A549 (cell line): ENCODE data around the gene GAA. TPM values are rescaled to one million over a fixed set of nuclear protein-coding genes. Genes with fewer than 3 reads are reported as not detected.

Experiments used
- ATAC-seq, 2 experiments: fragments of 200-7000 bp in 1 of 2; fragments of >200 bp in 1 of 2; cut with Nextera tagmentation in 1 of 2; cut with Tn5 transposase in 1 of 2; 3 replicates each; pipeline versions ENCODE4 v1.8.0 to v1.9.1; 2018 to 2020; ENCODE audit warnings: mild to moderate bottlenecking in 1 of 2, moderate library complexity in 1 of 2
- CTCF ChIA-PET: fragments of 300-600 bp; sonication (Branson Sonifier 250); formaldehyde crosslinking; extraction: SDS; loops from one replicate; lab custom pipeline; 2021; ENCODE audit warnings: antibody characterized with exemption, inconsistent platforms; lab: Yijun Ruan, JAX
- POLR2A ChIA-PET: fragments of 350-600 bp; formaldehyde crosslinking; extraction: SDS; loops from one replicate; lab custom pipeline; 2021; ENCODE audit warnings: antibody characterized with exemption, inconsistent platforms; lab: Yijun Ruan, JAX
- DNase-seq, 2 experiments: peaks; one replicate each; pipeline versions ENCODE4 v3.0.0 to v3.0.0-alpha.2; 2011 to 2016; ENCODE audit warnings: low read depth in 1 of 2, low spot score in 1 of 2
- FAIRE-seq: peaks from 2 replicates; lab custom pipeline; 2011; peaks lifted over from hg19 to GRCh38; lab: Jason Lieb, UNC
- H3K27ac ChIP-seq, 2 experiments: fragments of >200 bp; sonication (Bioruptor Twin); formaldehyde crosslinking; 3 replicates each; pipeline ENCODE4 v1.5.1; 2016 to 2017
- H3K4me1 ChIP-seq: fragments of >200 bp; sonication (Bioruptor Twin); formaldehyde crosslinking; 3 replicates; pipeline ENCODE4 v1.6.1; 2016
- H3K4me2 ChIP-seq: fragments of >200 bp; sonication (Bioruptor Twin); formaldehyde crosslinking; 3 replicates; pipeline ENCODE4 v1.6.1; 2016
- H3K4me3 ChIP-seq: fragments of >200 bp; sonication (Bioruptor Twin); formaldehyde crosslinking; 3 replicates; pipeline ENCODE4 v1.5.1; 2016
- H3K9me3 ChIP-seq: fragments of >200 bp; sonication (Bioruptor Twin); formaldehyde crosslinking; 3 replicates; pipeline ENCODE4 v1.6.1; 2016
- CBX8 ChIP-seq: fragments of 200-600 bp; sonication (generic); IDR thresholded peaks from 2 replicates; pipeline ENCODE4 v1.6.1; 2016
- CEBPB ChIP-seq, 2 experiments: fragments of >200 bp in 1 of 2; sonication (Bioruptor Twin) in 1 of 2; formaldehyde crosslinking in 1 of 2; IDR thresholded peaks; 2 replicates each; pipeline ENCODE4 v1.6.1; 2012 to 2016
- CHD2 ChIP-seq: fragments of 150-350 bp; IDR thresholded peaks from 2 replicates; pipeline ENCODE4 v1.6.1; 2014; ENCODE audit warnings: low read length; ENCODE audit not compliant: partially characterized antibody
- EHF ChIP-seq: fragments of 250-450 bp; sonication (Bioruptor Pico); IDR thresholded peaks from 2 replicates; pipeline ENCODE4 v1.5.0; 2020; ENCODE audit warnings: mild to moderate bottlenecking
- ELK1 ChIP-seq: fragments of 150-350 bp; IDR thresholded peaks from 2 replicates; pipeline ENCODE4 v1.6.1; 2014; ENCODE audit warnings: low read depth, mild to moderate bottlenecking, low read length
- EP300 ChIP-seq, 2 experiments: fragments of >200 bp; sonication (Bioruptor Twin); formaldehyde crosslinking; IDR thresholded peaks; 2 replicates in 1 of 2; 3 replicates in 1 of 2; pipeline ENCODE4 v1.6.1; 2016 to 2017
- FOSL2 ChIP-seq, 2 experiments: fragments of 450-650 bp in 1 of 2; fragments of >200 bp in 1 of 2; sonication (Bioruptor Twin) in 1 of 2; formaldehyde crosslinking; IDR thresholded peaks; 2 replicates each; pipeline versions ENCODE4 v1.5.0 to v1.6.1; 2016 to 2020; ENCODE audit warnings: mild to moderate bottlenecking in 1 of 2, moderate library complexity in 1 of 2
- FOXS1 ChIP-seq: fragments of 250-450 bp; sonication (Bioruptor Pico); IDR thresholded peaks from 2 replicates; pipeline ENCODE4 v1.5.0; 2020; ENCODE audit warnings: mild to moderate bottlenecking, moderate library complexity
- HEYL ChIP-seq: fragments of 250-450 bp; sonication (Bioruptor Pico); IDR thresholded peaks from 2 replicates; pipeline ENCODE4 v1.8.0; 2021; ENCODE audit warnings: mild to moderate bottlenecking, moderate library complexity
- HMGXB4 ChIP-seq: fragments of 250-450 bp; sonication (Bioruptor Pico); IDR thresholded peaks from 2 replicates; pipeline ENCODE4 v1.5.0; 2021; ENCODE audit warnings: mild to moderate bottlenecking, moderate library complexity, borderline replicate concordance
- HOXA7 ChIP-seq: fragments of 250-450 bp; sonication (Bioruptor Pico); IDR thresholded peaks from 2 replicates; pipeline ENCODE4 v1.5.0; 2020; ENCODE audit warnings: mild to moderate bottlenecking, moderate library complexity
- KDM1A ChIP-seq: fragments of 200-600 bp; sonication (generic); IDR thresholded peaks from 2 replicates; pipeline ENCODE4 v1.6.1; 2016; ENCODE audit warnings: low read depth, mild to moderate bottlenecking
- KDM5A ChIP-seq: fragments of 200-600 bp; sonication (generic); IDR thresholded peaks from 2 replicates; pipeline ENCODE4 v1.6.1; 2016; ENCODE audit warnings: antibody characterized with exemption, mild to moderate bottlenecking
- MAX ChIP-seq: IDR thresholded peaks from 2 replicates; pipeline ENCODE4 v1.6.1; 2012
- MAZ ChIP-seq: fragments of 150-350 bp; IDR thresholded peaks from 2 replicates; pipeline ENCODE4 v1.6.1; 2014; ENCODE audit warnings: antibody characterized with exemption, low read depth, low read length, borderline replicate concordance
- NFE2L2 ChIP-seq: fragments of 150-350 bp; conservative IDR thresholded peaks from 2 replicates; pipeline ENCODE4 v1.6.1; 2014; ENCODE audit warnings: low read length
- NPAS2 ChIP-seq: fragments of 250-450 bp; sonication (Bioruptor Pico); IDR thresholded peaks from 2 replicates; pipeline ENCODE4 v1.8.0; 2022; ENCODE audit warnings: mild to moderate bottlenecking, moderate library complexity, borderline replicate concordance
- NR3C1 ChIP-seq: fragments of >200 bp; sonication (Bioruptor Twin); formaldehyde crosslinking; IDR thresholded peaks from 3 replicates; pipeline ENCODE4 v1.6.1; 2017
- PBX3 ChIP-seq: IDR thresholded peaks from 2 replicates; pipeline ENCODE4 v1.6.1; 2012
- POLR2AphosphoS2 ChIP-seq: conservative IDR thresholded peaks from 2 replicates; pipeline ENCODE4 v1.6.1; 2012; ENCODE audit warnings: low read length, improper control_type of control experiment, inconsistent platforms
- RAD21 ChIP-seq, 2 experiments: fragments of >200 bp in 1 of 2; sonication (Bioruptor Twin) in 1 of 2; formaldehyde crosslinking in 1 of 2; IDR thresholded peaks in 1 of 2; conservative IDR thresholded peaks in 1 of 2; 2 replicates in 1 of 2; 3 replicates in 1 of 2; pipeline ENCODE4 v1.6.1; 2012 to 2018; ENCODE audit warnings: inconsistent platforms in 1 of 2
- RARB ChIP-seq: fragments of 250-450 bp; sonication (Bioruptor Pico); IDR thresholded peaks from 2 replicates; pipeline ENCODE4 v1.8.0; 2021; ENCODE audit warnings: mild to moderate bottlenecking, moderate library complexity
- RCOR1 ChIP-seq: fragments of 150-350 bp; IDR thresholded peaks from 2 replicates; pipeline ENCODE4 v1.6.1; 2014; ENCODE audit warnings: antibody characterized with exemption, low read length, low read depth
- RFX5 ChIP-seq: fragments of 450-650 bp; IDR thresholded peaks from 2 replicates; pipeline ENCODE4 v1.7.1; 2014; ENCODE audit warnings: antibody characterized with exemption, mild to moderate bottlenecking, moderate library complexity
- RNF2 ChIP-seq: fragments of 200-600 bp; sonication (generic); IDR thresholded peaks from 2 replicates; pipeline ENCODE4 v1.6.1; 2016; ENCODE audit warnings: low read depth, mild to moderate bottlenecking, antibody characterized with exemption, moderate library complexity, borderline replicate concordance
- TFCP2L1 ChIP-seq: fragments of 250-450 bp; sonication (Bioruptor Pico); IDR thresholded peaks from 2 replicates; pipeline ENCODE4 v1.5.0; 2021; ENCODE audit warnings: mild to moderate bottlenecking
- TP53 ChIP-seq: fragments of 250-450 bp; sonication (Bioruptor Pico); IDR thresholded peaks from 2 replicates; pipeline ENCODE4 v1.5.0; 2021; ENCODE audit warnings: mild to moderate bottlenecking, moderate library complexity
- ZC3H11A ChIP-seq: fragments of 450-650 bp; IDR thresholded peaks from 2 replicates; pipeline ENCODE4 v1.6.1; 2014; ENCODE audit warnings: antibody characterized with exemption, mild to moderate bottlenecking
- ZSCAN20 ChIP-seq: fragments of 250-450 bp; sonication (Bioruptor Pico); IDR thresholded peaks from 2 replicates; pipeline ENCODE4 v1.8.0; 2022; ENCODE audit warnings: mild to moderate bottlenecking, moderate library complexity
- WGBS: methylation state at CpG from one replicate; pipeline ENCODE4 v1.1.6; 2017; ENCODE audit errors: missing lambda C conversion rate; 5-methylcytosine and 5-hydroxymethylcytosine counted together
- polyA plus RNA-seq, 4 experiments: library from polyadenylated mRNA; depleted of rRNA in 3 of 4; stranded (reverse); fragments of >200 nt; fragmentation: RNase III in 1 of 4; extraction: RNeasy Plus Mini Kit Qiagen cat#74134 plus additional on column Dnase treatment in 1 of 4; gene quantifications; 2 replicates in 3 of 4; 3 replicates in 1 of 4; pipeline ENCODE4 v1.2.3, GENCODE V29; 2011 to 2017
- TF ChIP-seq, protein P1 (sequence below): fragments of >200 bp; sonication (Bioruptor Twin); formaldehyde crosslinking; IDR thresholded peaks from 2 replicates; pipeline ENCODE4 v1.6.1; 2016

GAA gene
- polyA plus RNA-seq, 2 of the 4 experiments (the other 2 are of a cell fraction): 5.7 to 47.4 TPM

DNA sequence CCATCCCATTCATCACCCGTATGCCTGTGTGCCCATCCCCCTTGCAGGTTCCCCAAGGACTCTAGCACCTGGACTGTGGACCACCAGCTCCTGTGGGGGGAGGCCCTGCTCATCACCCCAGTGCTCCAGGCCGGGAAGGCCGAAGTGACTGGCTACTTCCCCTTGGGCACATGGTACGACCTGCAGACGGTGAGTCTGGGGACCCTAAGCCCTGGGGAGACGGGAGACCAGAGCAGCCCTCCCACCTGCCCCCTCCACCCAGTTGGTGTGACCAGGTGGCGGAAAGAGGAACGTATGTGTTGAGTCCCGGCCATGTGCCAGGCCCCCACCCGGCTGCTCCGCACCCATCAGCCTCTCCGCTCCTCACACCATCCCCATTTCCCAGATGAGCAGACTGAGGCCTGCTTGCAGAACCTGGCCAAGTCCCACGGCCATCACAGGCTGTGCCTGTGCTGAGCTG is 15.6 kb downstream of the GAA start:
- no peak for DNase-seq
- TF ChIP-seq RFX5 (no peak), EP300 (IDR thresholded peaks at IDR 0.05) (no peak), FOXS1 (no peak), MAX (no peak), HEYL (CRISPR knock-in tag) (no peak), CBX8 (no peak), HOXA7 (CRISPR knock-in tag) (no peak), RCOR1 (no peak), NPAS2 (CRISPR knock-in tag) (no peak), KDM1A (no peak), ZSCAN20 (CRISPR knock-in tag) (no peak), FOSL2 (IDR thresholded peaks at IDR 0.05) (no peak), FOSL2 (CRISPR knock-in tag; IDR thresholded peaks at IDR 0.05) (no peak), CHD2 (no peak), RNF2 (no peak), TFCP2L1 (CRISPR knock-in tag) (no peak), RARB (CRISPR knock-in tag) (no peak), TP53 (no peak), RAD21 (conservative IDR thresholded peaks at IDR 0.05 in 1 of 2, IDR thresholded peaks at IDR 0.05 in 1 of 2) (no peak), CEBPB (IDR thresholded peaks at IDR 0.05) (no peak)
- TF ChIP-seq, protein P1, sequence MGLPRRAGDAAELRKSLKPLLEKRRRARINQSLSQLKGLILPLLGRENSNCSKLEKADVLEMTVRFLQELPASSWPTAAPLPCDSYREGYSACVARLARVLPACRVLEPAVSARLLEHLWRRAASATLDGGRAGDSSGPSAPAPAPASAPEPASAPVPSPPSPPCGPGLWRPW: no peak
- no peaks in the 10 kb centered on the region for H3K9me3 ChIP-seq
- ChIA-PET POLR2A (interaction anchor here (1.1 kb wide), 1 partner anchor 16 kb away, joined by 4 read pairs; the partner anchor contains the start of gene GAA), CTCF (interaction anchor here (0.8 to 11.7 kb wide), 4 partner anchors 9 to 34 kb away, joined by 3 to 99 read pairs (median 4); partner anchors contain the start of gene GAA)
- H3K4me1 ChIP-seq: no peaks in the 10 kb centered on the region
- H3K4me2 ChIP-seq: no peak overlapping the region
- no peak for FAIRE-seq
- no peak overlapping the region for H3K27ac ChIP-seq
- 94% methylated on average over 13 of the region's 13 CpGs for WGBS
- ATAC-seq: no peak
- no peak overlapping the region for H3K4me3 ChIP-seq

DNA sequence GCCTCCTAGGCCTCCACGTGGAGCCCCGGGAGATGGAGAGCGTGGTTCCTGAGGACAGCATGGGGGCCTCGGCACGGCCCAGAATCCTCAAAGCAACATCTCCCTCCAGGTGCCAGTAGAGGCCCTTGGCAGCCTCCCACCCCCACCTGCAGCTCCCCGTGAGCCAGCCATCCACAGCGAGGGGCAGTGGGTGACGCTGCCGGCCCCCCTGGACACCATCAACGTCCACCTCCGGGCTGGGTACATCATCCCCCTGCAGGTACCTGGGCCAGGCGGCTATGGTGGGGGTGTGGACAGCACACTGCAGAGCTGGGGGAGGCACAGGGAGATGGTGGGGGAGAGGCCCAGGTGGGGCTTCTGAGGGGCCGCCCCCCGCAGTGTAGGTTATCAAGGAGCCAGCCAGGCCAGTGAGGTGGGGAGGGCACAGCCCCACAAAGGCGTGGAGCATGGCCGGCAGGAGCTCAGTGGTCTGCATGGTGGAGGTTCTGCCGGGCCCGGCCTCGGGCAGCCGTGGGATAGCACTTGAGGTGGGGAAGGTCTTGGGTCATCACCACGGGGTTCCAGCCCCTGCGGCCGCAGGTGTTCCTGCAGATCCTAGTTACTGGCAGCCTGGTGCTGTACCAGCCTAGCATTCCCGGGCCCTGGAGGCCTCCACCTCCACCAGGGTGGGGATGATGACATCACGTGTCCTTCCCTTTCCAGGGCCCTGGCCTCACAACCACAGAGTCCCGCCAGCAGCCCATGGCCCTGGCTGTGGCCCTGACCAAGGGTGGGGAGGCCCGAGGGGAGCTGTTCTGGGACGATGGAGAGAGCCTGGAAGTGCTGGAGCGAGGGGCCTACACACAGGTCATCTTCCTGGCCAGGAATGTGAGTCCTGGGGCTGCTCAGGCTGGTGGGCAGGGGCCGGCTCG is 16.4 kb downstream of the GAA start:
- Histone ChIP-seq H3K27ac (no peak overlapping the region), H3K4me3 (no peak overlapping the region), H3K9me3 (no peaks in the 10 kb centered on the region), H3K4me1 (no peaks in the 10 kb centered on the region), H3K4me2 (no peak overlapping the region)
- ChIA-PET POLR2A (interaction anchor here (1.0 to 1.1 kb wide), 2 partner anchors 16 kb away, joined by 3 to 4 read pairs; partner anchors contain the start of gene GAA), CTCF (interaction anchor here (0.6 to 11.7 kb wide), 7 partner anchors 10 to 130 kb away, joined by 3 to 99 read pairs (median 4); partner anchors contain the start of gene GAA)
- WGBS: 81% methylated on average over 22 of the region's 31 CpGs
- no peak for FAIRE-seq
- peak; percentile 14 to 16; a peak in 2 of 6 replicates for ATAC-seq
- no peak for DNase-seq
- TF ChIP-seq NR3C1 (no peak), FOSL2 (IDR thresholded peaks at IDR 0.05) (no peak), FOSL2 (CRISPR knock-in tag; IDR thresholded peaks at IDR 0.05) (no peak), KDM1A (no peak), RARB (CRISPR knock-in tag) (no peak), MAZ (no peak), ELK1 (no peak), ZC3H11A (no peak), POLR2AphosphoS2 (no peak), TP53 (no peak), NFE2L2 (no peak), RFX5 (no peak), PBX3 (no peak), CHD2 (no peak), EHF (CRISPR knock-in tag) (no peak), KDM5A (no peak), HMGXB4 (no peak)
